Natural killer cell (primary cell): ENCODE measurements around the gene SOX6. TPM values are rescaled to one million over a fixed set of nuclear protein-coding genes. Genes with fewer than 3 reads are reported as not detected.

Experiments
- ATAC-seq, 3 donors: fragments of 150-1000 bp in 2 of 3; fragments of 200-7000 bp in 1 of 3; cut with Tn5 transposase; 1 replicate in 1 of 3; 2 replicates in 2 of 3; pipeline ENCODE4 v1.10.0; 2021; ENCODE audit warnings: mild to moderate bottlenecking in 2 of 3, moderate library complexity in 2 of 3
- DNase-seq, 2 donors: peaks; one replicate each; pipeline versions ENCODE4 v3.0.0 to v3.0.0-alpha.2; 2013 to 2021; ENCODE audit warnings: mixed read lengths in 1 of 2
- H3K27ac ChIP-seq: one replicate; pipeline ENCODE4 v1.5.1; 2013; ENCODE audit warnings: mild to moderate bottlenecking, low read length
- H3K27me3 ChIP-seq: one replicate; pipeline ENCODE4 v1.6.1; 2013; ENCODE audit warnings: low read length; ENCODE audit not compliant: control insufficient read depth, insufficient read depth
- H3K36me3 ChIP-seq: one replicate; pipeline ENCODE4 v1.6.1; 2013; ENCODE audit warnings: low read length; ENCODE audit not compliant: control insufficient read depth, insufficient read depth
- H3K4me1 ChIP-seq: one replicate; pipeline ENCODE4 v1.6.1; 2013; ENCODE audit warnings: low read length; ENCODE audit not compliant: control insufficient read depth, insufficient read depth
- H3K4me3 ChIP-seq: one replicate; pipeline ENCODE4 v1.5.1; 2013; ENCODE audit warnings: low read length
- H3K9me3 ChIP-seq: one replicate; pipeline ENCODE4 v1.6.1; 2013; ENCODE audit warnings: low read length; ENCODE audit not compliant: control insufficient read depth, insufficient read depth
- H3K27ac Mint-ChIP-seq, 2 donors: one replicate each; pipeline ENCODE4 v1.8.0; 2022; ENCODE audit warnings: mild to moderate bottlenecking in 2 of 2, mixed read lengths in 2 of 2, moderate library complexity in 1 of 2
- H3K27me3 Mint-ChIP-seq, 2 donors: one replicate each; pipeline ENCODE4 v1.8.0; 2022; ENCODE audit warnings: low read depth in 2 of 2, mixed read lengths in 2 of 2
- H3K36me3 Mint-ChIP-seq: one replicate; pipeline ENCODE4 v1.8.0; 2022; ENCODE audit warnings: mixed read lengths
- H3K4me1 Mint-ChIP-seq, 2 donors: one replicate each; pipeline ENCODE4 v1.8.0; 2022; ENCODE audit warnings: mixed read lengths in 2 of 2
- H3K4me3 Mint-ChIP-seq: one replicate; pipeline ENCODE4 v1.8.0; 2022; ENCODE audit warnings: mild to moderate bottlenecking, moderate library complexity, mixed read lengths
- H3K9me3 Mint-ChIP-seq, 2 donors: one replicate each; pipeline ENCODE4 v1.8.0; 2022; ENCODE audit warnings: mixed read lengths in 2 of 2
- CTCF ChIP-seq: fragments of 200-600 bp; IDR thresholded peaks from one replicate; pipeline ENCODE4 v1.8.0; 2022; ENCODE audit warnings: antibody characterized with exemption
- WGBS: methylation state at CpG from one replicate; pipeline ENCODE4 v1.1.7; 2013; ENCODE audit warnings: missing lambda C conversion rate; ENCODE audit not compliant: insufficient coverage; 5-methylcytosine and 5-hydroxymethylcytosine counted together
- intact Hi-C: fragments of 100-400 bp; cut with micrococcal nuclease; formaldehyde crosslinking; loops from one replicate; pipeline ENCODE4 v1.14.2; 2022
- total RNA-seq, 4 donors: library from RNA; stranded (reverse); fragments of 120-200 nt in 1 of 4; gene quantifications; one replicate each; pipeline versions ENCODE4 v1.2.3 to v1.2.4, GENCODE V29; 2013 to 2022

SOX6 gene
- total RNA-seq, 3 donors from 2014 or later (not counting 1 experiment from before 2014, with no cell fraction given): 0.27 TPM; not detected in 2

- no peaks in the 10 kb centered on the region for H3K4me1 ChIP-seq
- H3K27ac ChIP-seq: no peak overlapping the region
- intact Hi-C loops: no loop called here
- no peak for DNase-seq
- peaks cover 0 to 6% of the 10 kb centered on the region in 2 donors for H3K9me3 Mint-ChIP-seq
- H3K27me3 ChIP-seq: no peaks in the 10 kb centered on the region
- no peak for ATAC-seq
- no peaks in the 10 kb centered on the region for H3K36me3 ChIP-seq
- no CpG with 5 or more reads among the region's 2 CpGs for WGBS
- peaks cover 0 to 6% of the 10 kb centered on the region in 2 donors for H3K27me3 Mint-ChIP-seq
- H3K9me3 ChIP-seq: no peaks in the 10 kb centered on the region
- no peak overlapping the region for H3K4me3 ChIP-seq
- no peak overlapping the region for H3K27ac Mint-ChIP-seq
- H3K36me3 Mint-ChIP-seq: no peaks in the 10 kb centered on the region
- no peaks in the 10 kb centered on the region for H3K4me1 Mint-ChIP-seq
- no peak for TF ChIP-seq CTCF
- no peak overlapping the region for H3K4me3 Mint-ChIP-seq
These were observed 329.5 kb downstream of the SOX6 start for GRCh38 chr11:16026849-16027248.

- Mint-ChIP-seq H3K36me3 (no peaks in the 10 kb centered on the region), H3K9me3 (peaks cover 0 to 11% of the 10 kb centered on the region in 2 donors), H3K27ac (no peak overlapping the region), H3K4me1 (no peaks in the 10 kb centered on the region), H3K27me3 (peaks cover 0 to 9% of the 10 kb centered on the region in 2 donors), H3K4me3 (no peak overlapping the region)
- Histone ChIP-seq H3K36me3 (no peaks in the 10 kb centered on the region), H3K4me1 (no peaks in the 10 kb centered on the region), H3K9me3 (no peaks in the 10 kb centered on the region), H3K4me3 (no peak overlapping the region), H3K27me3 (no peaks in the 10 kb centered on the region), H3K27ac (no peak overlapping the region)
- intact Hi-C loops: no loop called here
- DNase-seq (no peak), ATAC-seq (no peak)
- WGBS: 95% methylated on average over 2 of the region's 4 CpGs
- no peak for TF ChIP-seq CTCF
These were observed 337.4 kb downstream of the SOX6 start for GRCh38 chr11:16018931-16019330.

- H3K4me3 ChIP-seq: no peak overlapping the region
- intact Hi-C loops: no loop called here
- no peak overlapping the region for H3K27ac ChIP-seq
- 64% methylated on average over 1 of the region's 2 CpGs for WGBS
- Mint-ChIP-seq H3K4me1 (no peaks in the 10 kb centered on the region), H3K9me3 (peaks cover 0 to 7% of the 10 kb centered on the region in 2 donors), H3K36me3 (no peaks in the 10 kb centered on the region), H3K4me3 (no peak overlapping the region), H3K27me3 (peaks cover 0 to 6% of the 10 kb centered on the region in 2 donors), H3K27ac (no peak overlapping the region)
- TF ChIP-seq CTCF: no peak
- no peaks in the 10 kb centered on the region for H3K4me1 ChIP-seq
- no peak for DNase-seq
- H3K36me3 ChIP-seq: no peaks in the 10 kb centered on the region
- H3K9me3 ChIP-seq: no peaks in the 10 kb centered on the region
- H3K27me3 ChIP-seq: no peaks in the 10 kb centered on the region
- no peak for ATAC-seq
These were observed 339.9 kb downstream of the SOX6 start for GRCh38 chr11:16016468-16016829.

- Histone ChIP-seq H3K4me3 (no peak overlapping the region), H3K27me3 (no peaks in the 10 kb centered on the region), H3K9me3 (no peaks in the 10 kb centered on the region), H3K4me1 (no peaks in the 10 kb centered on the region), H3K27ac (no peak overlapping the region), H3K36me3 (no peaks in the 10 kb centered on the region)
- Mint-ChIP-seq H3K27ac (no peak overlapping the region), H3K4me1 (no peaks in the 10 kb centered on the region), H3K27me3 (peaks cover 0 to 6% of the 10 kb centered on the region in 2 donors), H3K36me3 (no peaks in the 10 kb centered on the region), H3K9me3 (peaks cover 0 to 7% of the 10 kb centered on the region in 2 donors), H3K4me3 (no peak overlapping the region)
- intact Hi-C loops: no loop called here
- ATAC-seq: no peak
- no peak for DNase-seq
- TF ChIP-seq CTCF: no peak
- 76% methylated on average over 2 of the region's 5 CpGs for WGBS
These were observed 340.4 kb downstream of the SOX6 start for GRCh38 chr11:16015741-16016467.
